ENCODE measurements around the gene PYGB.

Gene PYGB

DNA sequence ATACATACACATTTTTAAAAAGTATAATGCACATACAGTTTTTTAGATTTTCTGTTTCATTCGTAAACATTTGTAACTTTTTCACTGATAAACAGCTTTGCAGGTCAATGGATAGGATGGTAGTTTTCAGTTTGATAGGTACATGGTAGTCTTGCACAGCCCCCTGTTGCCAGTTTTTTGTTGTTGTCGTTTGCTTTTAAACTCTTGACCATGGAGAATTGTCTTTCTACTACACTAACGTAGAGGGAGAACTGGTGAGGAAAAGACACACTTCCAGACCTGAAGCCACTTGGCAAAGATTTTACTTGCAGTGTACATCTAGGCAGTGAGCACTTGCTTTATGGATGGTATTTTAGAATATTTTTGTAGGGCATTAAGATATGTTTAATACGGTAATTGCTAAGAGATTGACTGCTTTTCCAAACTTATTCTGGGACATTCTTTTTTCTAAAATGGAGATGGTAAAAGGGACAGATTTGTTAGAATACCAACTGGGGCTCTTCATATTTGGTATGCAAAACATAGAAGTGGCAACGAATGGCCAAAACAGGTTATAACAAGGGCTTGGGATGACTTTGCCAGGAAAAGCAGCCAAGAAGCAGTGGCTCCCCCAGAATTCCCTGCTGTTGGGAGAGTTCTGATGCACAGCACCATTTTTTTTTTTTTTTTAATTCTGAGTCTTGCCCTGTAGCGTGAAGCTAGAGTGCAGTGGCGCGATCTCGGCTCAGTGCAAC, 1.5 kb downstream of the PYGB start:
- Mint-ChIP-seq H3K27ac (peak overlapping the region; percentile 94), H3K27me3 (no peaks in the 10 kb centered on the region), H3K4me1 (peaks cover 55% of the 10 kb centered on the region), H3K9me3 (no peaks in the 10 kb centered on the region), H3K36me3 (peaks cover 3% of the 10 kb centered on the region), H3K4me3 (peak overlapping the region; percentile 96)

- Mint-ChIP-seq H3K27me3 (no peaks in the 10 kb centered on the region), H3K4me1 (peaks cover 55% of the 10 kb centered on the region), H3K27ac (no peak overlapping the region), H3K36me3 (peaks cover 3% of the 10 kb centered on the region), H3K9me3 (no peaks in the 10 kb centered on the region), H3K4me3 (peak overlapping the region; percentile 36)
These were observed 2.6 kb downstream of the PYGB start for GRCh38 chr20:25250508-25250907.

GRCh38 chr20:25251019-25251418, 3.1 kb downstream of the PYGB start:
- H3K27me3 Mint-ChIP-seq, result no peaks in the 10 kb centered on the region
- H3K36me3 Mint-ChIP-seq, result peaks cover 3% of the 10 kb centered on the region
- H3K9me3 Mint-ChIP-seq, result no peaks in the 10 kb centered on the region
- H3K4me1 Mint-ChIP-seq, result peaks cover 57% of the 10 kb centered on the region
- H3K4me3 Mint-ChIP-seq, result peak overlapping the region; percentile 7
- H3K27ac Mint-ChIP-seq, result peak overlapping the region; percentile 82

DNA sequence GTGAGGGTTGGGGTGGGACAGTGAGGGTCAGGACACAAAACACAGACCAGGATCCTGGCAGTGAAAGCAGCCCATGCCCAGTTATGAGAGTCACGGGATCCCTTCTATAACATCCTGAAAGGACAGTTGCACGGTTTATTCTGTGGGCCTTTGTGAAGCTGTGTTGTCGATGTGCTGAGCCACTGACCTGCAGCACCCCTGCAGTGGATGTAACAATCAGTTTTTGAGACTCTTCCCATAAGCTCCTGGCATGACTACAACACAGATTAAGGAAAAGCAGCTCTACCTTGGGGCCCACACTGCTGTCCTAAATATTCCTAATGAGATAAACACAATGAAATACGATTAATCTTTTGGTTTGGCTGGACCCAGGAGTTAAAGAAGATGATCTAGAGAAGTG, 3.7 kb downstream of the PYGB start:
- H3K4me3 Mint-ChIP-seq, result no peak overlapping the region
- H3K9me3 Mint-ChIP-seq, result no peaks in the 10 kb centered on the region
- peaks cover 3% of the 10 kb centered on the region for H3K36me3 Mint-ChIP-seq
- no peak overlapping the region for H3K27ac Mint-ChIP-seq
- H3K27me3 Mint-ChIP-seq, result no peaks in the 10 kb centered on the region
- peaks cover 54% of the 10 kb centered on the region for H3K4me1 Mint-ChIP-seq

DNA sequence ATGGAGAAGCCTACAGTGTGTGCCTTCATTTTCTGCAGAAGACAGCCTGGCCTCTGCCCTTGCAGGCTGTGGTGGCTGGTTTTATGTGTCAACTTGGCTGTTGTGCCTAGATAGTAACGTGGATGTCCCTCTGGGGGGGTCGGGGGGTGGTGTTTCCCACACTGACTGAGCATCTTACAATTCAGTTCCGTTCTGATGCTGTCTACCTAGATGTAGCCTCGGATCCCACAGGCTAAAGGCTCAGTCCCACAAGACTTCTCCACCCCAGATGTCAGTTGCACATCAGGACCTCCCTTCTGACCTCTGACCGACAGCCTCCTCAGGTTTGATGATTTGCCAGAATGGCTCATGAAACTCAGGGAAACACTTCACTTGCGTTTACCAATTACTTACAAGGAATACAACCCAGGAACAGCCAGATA, 4.4 kb downstream of the PYGB start:
- Mint-ChIP-seq H3K4me3 (no peak overlapping the region), H3K27me3 (no peaks in the 10 kb centered on the region), H3K9me3 (no peaks in the 10 kb centered on the region), H3K36me3 (peaks cover 3% of the 10 kb centered on the region), H3K4me1 (peaks cover 51% of the 10 kb centered on the region), H3K27ac (no peak overlapping the region)

DNA sequence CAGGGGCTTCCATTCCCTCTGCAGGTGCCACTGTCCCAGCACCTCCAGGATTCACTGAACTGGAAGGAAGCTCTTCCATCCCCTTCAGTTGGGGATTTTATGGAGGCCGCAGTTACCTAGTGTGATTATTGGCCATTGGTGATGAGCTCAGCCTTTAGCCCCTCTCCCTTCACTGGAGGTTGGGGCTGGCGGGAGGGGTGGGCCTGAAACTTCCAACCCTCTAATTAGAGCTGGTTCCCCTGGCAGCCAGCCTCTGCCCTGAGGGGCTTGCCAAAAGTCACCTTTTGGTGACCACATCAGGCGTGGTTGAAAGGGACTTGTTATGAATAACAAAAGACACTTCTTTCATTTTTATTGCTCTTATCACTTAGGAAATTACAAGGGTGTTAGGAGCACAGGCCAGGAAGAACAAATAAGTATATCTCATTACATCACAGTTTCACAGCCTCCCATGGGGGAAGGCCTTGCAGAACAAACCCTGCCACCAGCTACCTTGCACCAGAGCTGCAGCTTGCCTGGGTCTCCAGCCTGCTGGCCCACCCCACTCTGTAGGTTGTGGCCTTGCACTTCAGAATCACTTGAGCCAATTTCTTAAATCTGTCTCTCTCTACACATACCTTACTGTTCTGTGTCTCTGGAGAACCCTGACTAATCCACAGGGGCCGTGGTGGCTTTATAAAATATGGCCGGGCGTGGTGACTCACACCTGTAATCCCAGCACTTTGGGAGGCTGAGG, 5.0 kb downstream of the PYGB start:
- no peaks in the 10 kb centered on the region for H3K27me3 Mint-ChIP-seq
- H3K27ac Mint-ChIP-seq, result no peak overlapping the region
- H3K4me1 Mint-ChIP-seq, result peaks cover 55% of the 10 kb centered on the region
- H3K9me3 Mint-ChIP-seq, result no peaks in the 10 kb centered on the region
- no peak overlapping the region for H3K4me3 Mint-ChIP-seq
- H3K36me3 Mint-ChIP-seq, result peaks cover 3% of the 10 kb centered on the region

GRCh38 chr20:25253606-25254275, 5.9 kb downstream of the PYGB start:
- no peak overlapping the region for H3K27ac Mint-ChIP-seq
- peaks cover 60% of the 10 kb centered on the region for H3K4me1 Mint-ChIP-seq
- no peaks in the 10 kb centered on the region for H3K9me3 Mint-ChIP-seq
- peaks cover 3% of the 10 kb centered on the region for H3K36me3 Mint-ChIP-seq
- H3K27me3 Mint-ChIP-seq, result no peaks in the 10 kb centered on the region
- H3K4me3 Mint-ChIP-seq, result no peak overlapping the region

GRCh38 chr20:25254571-25254970, 6.7 kb downstream of the PYGB start:
- H3K9me3 Mint-ChIP-seq, result no peaks in the 10 kb centered on the region
- H3K4me3 Mint-ChIP-seq, result no peak overlapping the region
- peak overlapping the region; percentile 55 for H3K27ac Mint-ChIP-seq
- peaks cover 2% of the 10 kb centered on the region for H3K36me3 Mint-ChIP-seq
- H3K27me3 Mint-ChIP-seq, result no peaks in the 10 kb centered on the region
- peaks cover 60% of the 10 kb centered on the region for H3K4me1 Mint-ChIP-seq

DNA sequence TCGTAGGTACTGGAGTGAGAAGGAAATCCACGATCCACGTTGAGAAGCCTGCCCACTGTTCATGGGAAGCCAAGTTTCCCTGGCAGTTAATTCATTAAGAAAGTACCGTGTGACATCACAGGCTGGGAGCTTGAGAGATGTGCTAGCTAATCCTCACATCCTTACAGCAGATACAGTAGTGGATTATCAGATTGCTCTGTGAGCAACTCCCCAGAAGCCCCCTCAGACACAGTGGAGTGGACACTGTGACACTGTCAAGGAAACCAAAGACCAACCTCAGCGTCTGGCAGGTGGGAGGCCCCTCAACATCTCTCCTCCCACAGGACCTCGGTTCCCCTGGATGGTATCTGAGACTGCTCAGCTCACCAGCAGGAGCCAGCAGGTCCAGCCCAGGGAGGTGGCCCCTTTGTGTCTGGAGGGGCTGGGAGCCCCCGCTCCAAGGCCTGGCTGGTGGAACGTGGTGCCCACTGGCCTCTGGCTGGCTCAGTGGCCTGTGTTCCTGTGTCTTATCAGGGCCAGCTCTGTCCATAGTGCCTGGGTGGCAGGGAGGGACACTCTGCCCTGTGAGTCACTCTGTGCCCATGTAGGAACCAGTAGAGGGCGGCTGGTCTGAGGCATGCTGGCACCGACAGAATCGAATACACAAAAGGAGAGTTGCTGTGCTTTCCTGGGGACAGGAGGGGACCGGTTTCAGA, 7.2 kb downstream of the PYGB start:
- Mint-ChIP-seq H3K27me3 (no peaks in the 10 kb centered on the region), H3K4me1 (peaks cover 62% of the 10 kb centered on the region), H3K36me3 (peaks cover 3% of the 10 kb centered on the region), H3K9me3 (no peaks in the 10 kb centered on the region), H3K27ac (no peak overlapping the region), H3K4me3 (no peak overlapping the region)

DNA sequence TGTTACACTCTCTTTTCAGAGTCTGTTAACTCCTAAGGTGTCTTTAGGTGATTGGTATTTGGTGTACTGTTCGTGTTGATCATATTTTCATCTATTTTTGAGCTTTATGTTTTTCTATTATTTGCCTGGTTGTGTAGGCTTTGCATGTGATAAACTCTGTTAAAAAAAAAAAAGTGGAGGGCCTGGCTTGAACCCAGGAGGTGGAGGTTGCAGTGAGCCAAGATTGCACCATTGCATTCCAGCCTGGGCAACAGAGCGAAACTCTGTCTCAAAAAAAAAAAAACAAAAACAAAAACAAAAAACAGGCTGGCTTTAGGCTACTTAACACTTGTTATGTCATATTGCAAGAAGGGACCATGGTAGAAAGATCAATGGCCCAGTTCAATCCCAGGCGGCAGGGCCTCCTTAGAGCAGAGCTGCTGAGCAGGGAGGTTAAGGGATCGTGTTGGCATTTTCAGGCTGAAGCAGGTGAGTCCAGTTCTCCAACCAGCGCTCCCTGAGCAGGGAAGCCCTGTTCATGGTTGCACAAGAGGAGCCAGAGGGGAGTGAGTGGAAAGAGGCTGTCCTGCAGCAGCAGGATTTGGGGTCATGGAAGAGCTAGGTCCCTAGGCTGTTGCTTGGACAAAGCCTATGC, 8.5 kb downstream of the PYGB start:
- H3K27ac Mint-ChIP-seq, result no peak overlapping the region
- peaks cover 8% of the 10 kb centered on the region for H3K36me3 Mint-ChIP-seq

GRCh38 chr20:25257130-25257529, 9.2 kb downstream of the PYGB start:
- peak overlapping the region; percentile 23 for H3K27ac Mint-ChIP-seq
- H3K4me1 Mint-ChIP-seq, result peaks cover 56% of the 10 kb centered on the region
- no peak overlapping the region for H3K4me3 Mint-ChIP-seq
- no peaks in the 10 kb centered on the region for H3K9me3 Mint-ChIP-seq
- H3K36me3 Mint-ChIP-seq, result peaks cover 13% of the 10 kb centered on the region
- H3K27me3 Mint-ChIP-seq, result no peaks in the 10 kb centered on the region

More for the DNA sequence above, 8.5 kb downstream of the PYGB start:
- H3K9me3 Mint-ChIP-seq, result no peaks in the 10 kb centered on the region
- peaks cover 58% of the 10 kb centered on the region for H3K4me1 Mint-ChIP-seq
- no peaks in the 10 kb centered on the region for H3K27me3 Mint-ChIP-seq
- no peak overlapping the region for H3K4me3 Mint-ChIP-seq

DNA sequence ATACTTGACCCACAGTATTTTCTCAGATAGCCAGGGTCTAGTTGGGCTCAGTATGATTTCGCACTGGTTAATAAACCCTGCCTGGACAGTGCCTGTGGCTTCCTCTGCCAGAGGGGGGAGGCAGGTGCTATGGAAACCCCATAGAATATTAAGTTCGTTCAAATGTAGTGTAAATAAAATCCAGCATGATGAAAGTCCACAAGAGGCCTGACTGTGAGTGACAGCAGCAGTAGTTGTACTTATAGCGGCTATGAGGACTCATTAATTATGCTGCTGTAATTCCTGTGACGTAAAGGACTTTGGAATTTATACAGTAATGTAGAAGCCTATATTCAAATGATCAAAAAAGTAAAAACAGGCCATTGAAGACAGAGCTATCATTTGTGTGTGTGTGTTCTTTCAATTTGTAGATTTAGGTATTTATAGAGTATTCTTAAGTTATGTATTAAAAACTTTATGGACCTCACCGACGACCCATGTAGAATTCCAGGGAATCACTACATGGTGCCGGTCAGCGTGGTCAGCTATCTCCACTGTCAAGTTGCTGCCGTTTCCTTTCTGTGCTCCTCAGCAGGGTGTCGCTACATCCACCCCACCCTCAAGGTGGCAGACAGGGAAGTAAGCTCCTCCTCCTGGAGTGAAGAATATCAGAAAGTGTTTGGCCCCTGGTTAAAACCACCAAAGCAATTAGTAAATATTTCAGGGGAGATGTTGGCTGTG, 10.0 kb downstream of the PYGB start:
- H3K36me3 Mint-ChIP-seq, result peaks cover 17% of the 10 kb centered on the region
- no peaks in the 10 kb centered on the region for H3K27me3 Mint-ChIP-seq
- peaks cover under 1% of the 10 kb centered on the region for H3K9me3 Mint-ChIP-seq
- H3K4me3 Mint-ChIP-seq, result no peak overlapping the region
- H3K4me1 Mint-ChIP-seq, result peaks cover 49% of the 10 kb centered on the region
- no peak overlapping the region for H3K27ac Mint-ChIP-seq

DNA sequence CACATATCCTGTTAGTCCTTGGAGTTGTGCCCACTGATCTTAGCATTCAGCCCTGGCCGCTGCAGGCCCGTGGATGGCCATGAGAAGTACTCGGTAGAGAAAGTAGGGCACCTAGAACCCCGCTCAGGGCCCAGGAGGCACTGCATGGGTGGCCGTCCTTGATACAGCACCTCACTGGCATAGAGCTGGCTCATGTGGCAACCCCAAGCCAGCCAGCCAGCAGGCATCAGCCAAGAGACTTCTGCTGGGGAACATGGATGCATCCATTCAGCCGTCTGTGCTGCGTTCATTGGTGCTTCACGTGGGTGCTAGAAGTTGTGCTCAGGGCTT, 10.6 kb downstream of the PYGB start:
- no peak overlapping the region for H3K27ac Mint-ChIP-seq
- no peaks in the 10 kb centered on the region for H3K27me3 Mint-ChIP-seq
- peaks cover 47% of the 10 kb centered on the region for H3K4me1 Mint-ChIP-seq
- peaks cover 20% of the 10 kb centered on the region for H3K36me3 Mint-ChIP-seq
- no peak overlapping the region for H3K4me3 Mint-ChIP-seq
- peaks cover 4% of the 10 kb centered on the region for H3K9me3 Mint-ChIP-seq

DNA sequence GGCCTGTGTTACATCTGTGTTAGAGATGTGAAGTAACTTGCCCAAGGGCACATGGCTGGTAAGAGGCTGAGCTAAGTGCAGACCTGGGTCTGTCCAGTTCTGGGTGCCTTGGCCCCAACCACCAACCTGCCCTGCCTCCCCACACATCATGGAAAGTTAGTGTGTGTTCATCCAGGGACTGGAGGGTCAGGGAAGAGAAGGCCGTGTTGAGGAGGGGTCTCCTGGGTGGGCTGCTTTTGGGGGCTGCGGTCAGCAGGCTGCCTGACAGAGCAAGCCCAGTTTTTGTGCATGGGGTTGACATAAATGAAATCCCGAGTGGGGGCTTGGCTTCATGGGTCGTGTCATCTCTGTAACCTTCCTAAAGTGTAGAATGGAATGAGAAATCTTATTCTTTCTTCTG, 10.9 kb downstream of the PYGB start:
- H3K9me3 Mint-ChIP-seq, result peaks cover 4% of the 10 kb centered on the region
- H3K27me3 Mint-ChIP-seq, result no peaks in the 10 kb centered on the region
- peaks cover 47% of the 10 kb centered on the region for H3K4me1 Mint-ChIP-seq
- H3K4me3 Mint-ChIP-seq, result no peak overlapping the region
- H3K27ac Mint-ChIP-seq, result no peak overlapping the region
- H3K36me3 Mint-ChIP-seq, result peaks cover 18% of the 10 kb centered on the region

DNA sequence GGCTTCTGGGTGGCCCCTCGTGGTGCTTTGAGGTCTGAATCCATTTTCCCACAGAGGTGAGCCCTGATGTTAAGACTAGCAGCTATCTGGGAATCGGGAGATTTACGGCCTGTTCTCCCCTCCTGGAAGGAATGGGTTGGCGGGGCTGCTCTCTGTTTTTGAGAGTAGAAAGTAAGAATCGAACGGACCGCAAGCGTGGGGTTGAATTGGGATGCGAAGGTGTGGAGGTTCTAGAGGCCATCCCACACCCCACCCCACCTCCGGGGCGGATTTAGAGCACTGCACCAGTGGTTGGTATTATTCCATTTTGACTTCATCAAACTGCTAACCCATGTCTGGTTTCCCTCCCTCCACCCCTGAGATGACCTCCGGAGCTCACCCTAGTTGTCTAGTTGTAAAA, 11.5 kb downstream of the PYGB start:
- H3K27ac Mint-ChIP-seq, result peak overlapping the region; percentile 73
- H3K4me1 Mint-ChIP-seq, result peaks cover 47% of the 10 kb centered on the region
- H3K36me3 Mint-ChIP-seq, result peaks cover 18% of the 10 kb centered on the region
- H3K4me3 Mint-ChIP-seq, result peak overlapping the region; percentile 12
- H3K9me3 Mint-ChIP-seq, result peaks cover 4% of the 10 kb centered on the region
- H3K27me3 Mint-ChIP-seq, result no peaks in the 10 kb centered on the region
